COR-L47 (cell line): ENCODE measurements around the gene CLIC3.
A peak's percentile ranks its signal among the peaks of the same experiment; 100 is the strongest.

Source experiments
- DNase-seq: peaks from one replicate; lab custom pipeline; 2025; lab: John Stamatoyannopoulos, UW

Gene CLIC3

GRCh38 chr9:136964171-136964689 is 32.1 kb downstream of the CLIC3 start:
- DNase-seq = peak; percentile 44

GRCh38 chr9:136963751-136964150 is 32.6 kb downstream of the CLIC3 start:
- DNase-seq = no peak

- DNase-seq = no peak
Measured at GRCh38 chr9:136963341-136963740, 33.0 kb downstream of the CLIC3 start.

- DNase-seq = no peak
Measured at GRCh38 chr9:136962701-136963248, 33.6 kb downstream of the CLIC3 start.

GRCh38 chr9:136962163-136962562 is 34.2 kb downstream of the CLIC3 start:
- no peak for DNase-seq

GRCh38 chr9:136961279-136962065 is 34.9 kb downstream of the CLIC3 start:
- no peak for DNase-seq

GRCh38 chr9:136960938-136961275 is 35.5 kb downstream of the CLIC3 start:
- DNase-seq = no peak

GRCh38 chr9:136960212-136960937 is 36.0 kb downstream of the CLIC3 start:
- no peak for DNase-seq

GRCh38 chr9:136958898-136959850 is 37.2 kb downstream of the CLIC3 start:
- no peak for DNase-seq

- no peak for DNase-seq
Measured at GRCh38 chr9:136958473-136958872, 37.9 kb downstream of the CLIC3 start.

GRCh38 chr9:136957901-136958300 is 38.5 kb downstream of the CLIC3 start:
- DNase-seq = no peak

- DNase-seq = no peak
Measured at GRCh38 chr9:136957461-136957860, 38.9 kb downstream of the CLIC3 start.

- no peak for DNase-seq
Measured at GRCh38 chr9:136956604-136957003, 39.8 kb downstream of the CLIC3 start.

GRCh38 chr9:136955943-136956335 is 40.4 kb downstream of the CLIC3 start:
- no peak for DNase-seq

- no peak for DNase-seq
Measured at GRCh38 chr9:136955202-136955942, 41.0 kb downstream of the CLIC3 start.

- DNase-seq = no peak
Measured at GRCh38 chr9:136954270-136955083, 41.9 kb downstream of the CLIC3 start.

- DNase-seq = no peak
Measured at GRCh38 chr9:136953771-136954269, 42.5 kb downstream of the CLIC3 start.

- no peak for DNase-seq
Measured at GRCh38 chr9:136952876-136953770, 43.2 kb downstream of the CLIC3 start.

- no peak for DNase-seq
Measured at GRCh38 chr9:136952321-136952850, 44.0 kb downstream of the CLIC3 start.
